HepG2 (cell line): ENCODE measurements around the gene SBDS.

Experiments used
- ATF1 ChIP-seq: IDR thresholded peaks from 2 replicates; pipeline ENCODE4 v1.6.1; 2016; ENCODE audit warnings: mild to moderate bottlenecking, control low read depth
- CREM ChIP-seq, 2 experiments: sonication (generic) in 1 of 2; formaldehyde crosslinking in 1 of 2; IDR thresholded peaks; 2 replicates each; pipeline versions ENCODE4 v1.4.0 to v1.6.1; 2016 to 2020; ENCODE audit warnings: antibody characterized with exemption in 1 of 2, mild to moderate bottlenecking in 1 of 2, missing genetic modification reagents in 1 of 2
- ELF1 ChIP-seq: sonication (generic); formaldehyde crosslinking; IDR thresholded peaks from 2 replicates; pipeline ENCODE4 v1.4.0; 2020; ENCODE audit warnings: missing genetic modification reagents
- RAD21 ChIP-seq: fragments of 450-650 bp; formaldehyde crosslinking; IDR thresholded peaks from 2 replicates; pipeline ENCODE4 v1.5.0; 2020; ENCODE audit warnings: mild to moderate bottlenecking
- RBAK ChIP-seq: sonication (generic); formaldehyde crosslinking; IDR thresholded peaks from 2 replicates; pipeline ENCODE4 v1.5.1; 2020; ENCODE audit warnings: mild to moderate bottlenecking, missing genetic modification reagents
- REST ChIP-seq, 2 experiments: IDR thresholded peaks; 2 replicates each; pipeline ENCODE4 v1.6.1; 2011 to 2012; ENCODE audit warnings: low read length in 2 of 2, borderline replicate concordance in 1 of 2, low read depth in 1 of 2, mild to moderate bottlenecking in 1 of 2, moderate library complexity in 1 of 2
- TAF1 ChIP-seq: sonication (generic); formaldehyde crosslinking; IDR thresholded peaks from 2 replicates; pipeline ENCODE4 v1.4.0; 2020; ENCODE audit warnings: missing genetic modification reagents
- TRIM22 ChIP-seq: fragments of 450-650 bp; IDR thresholded peaks from 2 replicates; pipeline ENCODE4 v1.6.1; 2017
- ZBTB37 ChIP-seq: sonication (generic); formaldehyde crosslinking; IDR thresholded peaks from 2 replicates; pipeline ENCODE4 v1.4.0; 2020; ENCODE audit warnings: mild to moderate bottlenecking, missing genetic modification reagents
- ZNF292 ChIP-seq: sonication (generic); formaldehyde crosslinking; IDR thresholded peaks from 2 replicates; pipeline ENCODE4 v1.8.1; 2022; ENCODE audit warnings: mild to moderate bottlenecking, low read depth, missing genetic modification reagents, borderline replicate concordance
- TF ChIP-seq, protein P1 (sequence below): sonication (generic); formaldehyde crosslinking; IDR thresholded peaks from 2 replicates; pipeline ENCODE4 v1.5.0; 2020; ENCODE audit warnings: mild to moderate bottlenecking, missing genetic modification reagents, moderate library complexity

DNA sequence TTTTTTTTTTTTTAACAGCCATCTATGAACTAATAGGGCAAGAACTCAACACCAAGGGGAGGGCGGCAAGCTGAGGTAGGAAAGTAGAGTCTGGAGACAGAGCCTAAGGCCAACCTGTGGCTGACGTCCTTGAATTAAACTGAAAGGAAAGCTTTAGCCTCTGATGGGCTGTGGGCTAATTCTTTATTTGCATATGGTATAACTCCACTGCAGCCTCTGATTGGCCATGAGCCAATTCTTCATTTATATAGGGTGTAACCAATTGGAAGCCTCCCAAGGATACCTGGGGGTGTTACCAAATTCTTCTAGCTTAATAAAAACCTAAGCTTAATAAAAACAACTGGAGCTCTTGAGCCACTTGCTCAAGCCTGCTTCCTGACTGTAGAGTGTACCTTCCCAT, 11.6 kb upstream of the SBDS start:
- TF ChIP-seq REST (IDR thresholded peaks at IDR 0.05; ENCODE audit: borderline replicate concordance in 1 of 2, low read depth in 1 of 2, low read length in 2 of 2) = no peak
- TF ChIP-seq CREM (IDR thresholded peaks at IDR 0.05) = no peak
- no peak for TF ChIP-seq CREM (CRISPR knock-in tag; IDR thresholded peaks at IDR 0.05)
- no peak for TF ChIP-seq RBAK (CRISPR knock-in tag)
- no peak for TF ChIP-seq TAF1
- TF ChIP-seq ELF1 = no peak
- TF ChIP-seq ZBTB37 (CRISPR knock-in tag) = no peak
- TF ChIP-seq RAD21 (CRISPR knock-in tag) = no peak
- no peak for TF ChIP-seq TRIM22
- no peak for TF ChIP-seq ATF1
- TF ChIP-seq ZNF292 (CRISPR knock-in tag) = no peak
- TF ChIP-seq, protein P1, sequence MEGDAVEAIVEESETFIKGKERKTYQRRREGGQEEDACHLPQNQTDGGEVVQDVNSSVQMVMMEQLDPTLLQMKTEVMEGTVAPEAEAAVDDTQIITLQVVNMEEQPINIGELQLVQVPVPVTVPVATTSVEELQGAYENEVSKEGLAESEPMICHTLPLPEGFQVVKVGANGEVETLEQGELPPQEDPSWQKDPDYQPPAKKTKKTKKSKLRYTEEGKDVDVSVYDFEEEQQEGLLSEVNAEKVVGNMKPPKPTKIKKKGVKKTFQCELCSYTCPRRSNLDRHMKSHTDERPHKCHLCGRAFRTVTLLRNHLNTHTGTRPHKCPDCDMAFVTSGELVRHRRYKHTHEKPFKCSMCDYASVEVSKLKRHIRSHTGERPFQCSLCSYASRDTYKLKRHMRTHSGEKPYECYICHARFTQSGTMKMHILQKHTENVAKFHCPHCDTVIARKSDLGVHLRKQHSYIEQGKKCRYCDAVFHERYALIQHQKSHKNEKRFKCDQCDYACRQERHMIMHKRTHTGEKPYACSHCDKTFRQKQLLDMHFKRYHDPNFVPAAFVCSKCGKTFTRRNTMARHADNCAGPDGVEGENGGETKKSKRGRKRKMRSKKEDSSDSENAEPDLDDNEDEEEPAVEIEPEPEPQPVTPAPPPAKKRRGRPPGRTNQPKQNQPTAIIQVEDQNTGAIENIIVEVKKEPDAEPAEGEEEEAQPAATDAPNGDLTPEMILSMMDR (CRISPR knock-in tag) = no peak
